ENCODE data around the gene TPCN1.
"Not testable (repeated sequence)": the region's sequence is repeated elsewhere in the genome, so short reads cannot be mapped to it uniquely, and the experiment has no call there.

TPCN1 gene

GRCh38 chr12:113196990-113197389, 24.3 kb upstream of the TPCN1 start:
- no peak for DNase-seq (ENCODE audit: low read depth in 2 of 2)

GRCh38 chr12:113197518-113198077, 23.7 kb upstream of the TPCN1 start:
- no peak for DNase-seq (ENCODE audit: low read depth in 2 of 2)

- DNase-seq (ENCODE audit: low read depth in 2 of 2), result no peak
Measured at GRCh38 chr12:113198296-113198695, 23.0 kb upstream of the TPCN1 start.

GRCh38 chr12:113200021-113200797, 21.1 kb upstream of the TPCN1 start:
- no peak for DNase-seq (ENCODE audit: low read depth in 2 of 2)

DNA sequence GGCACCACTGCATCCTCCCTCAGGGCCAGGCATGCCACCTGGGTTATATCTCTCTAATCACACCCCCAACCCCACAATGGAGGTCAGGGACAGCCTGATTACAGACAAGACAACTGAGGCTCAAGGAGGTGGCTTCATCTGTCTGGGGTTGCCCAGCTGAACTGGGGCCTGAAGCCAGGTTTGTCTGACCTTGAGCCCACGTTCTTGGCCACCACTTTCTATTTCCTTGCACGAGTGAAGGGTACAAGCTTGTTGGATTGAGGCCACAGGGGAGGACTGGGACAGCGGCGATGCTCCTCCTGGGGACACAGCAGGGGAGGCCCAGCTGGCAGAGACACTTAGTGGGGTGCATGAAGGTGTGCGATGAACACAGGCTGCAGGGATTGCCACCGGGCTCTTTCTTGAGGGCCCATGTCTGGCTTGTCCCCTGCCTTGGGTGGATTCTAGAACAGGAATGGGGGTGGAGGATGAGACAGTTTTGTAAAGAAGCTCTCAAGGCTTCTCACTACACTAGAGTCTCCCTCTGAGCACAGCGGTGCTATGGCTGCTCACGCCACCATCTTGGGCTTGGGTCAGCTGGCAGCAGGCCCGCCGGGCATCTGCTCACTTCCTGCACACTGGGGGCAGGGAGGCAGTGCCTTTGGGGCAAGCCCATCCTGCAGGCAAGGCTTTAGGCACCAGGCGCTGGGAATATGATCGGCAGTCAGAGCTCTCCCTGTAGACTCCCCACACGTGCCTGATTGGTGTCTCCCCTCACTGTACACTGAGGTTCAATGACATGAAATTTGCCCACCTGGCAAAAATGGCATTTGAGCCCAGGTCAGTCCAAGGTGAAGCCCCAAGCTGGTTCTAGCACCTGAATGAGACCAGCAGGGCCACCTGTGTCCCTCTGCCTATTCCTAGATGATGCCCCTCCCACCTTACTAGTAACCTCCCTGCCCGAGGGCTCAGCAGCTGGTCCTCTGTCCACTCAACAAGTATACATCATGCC, 19.8 kb upstream of the TPCN1 start:
- DNase-seq (ENCODE audit: low read depth in 2 of 2), result no peak

GRCh38 chr12:113202300-113203075, 18.8 kb upstream of the TPCN1 start:
- DNase-seq (ENCODE audit: low read depth in 2 of 2), result no peak

DNA sequence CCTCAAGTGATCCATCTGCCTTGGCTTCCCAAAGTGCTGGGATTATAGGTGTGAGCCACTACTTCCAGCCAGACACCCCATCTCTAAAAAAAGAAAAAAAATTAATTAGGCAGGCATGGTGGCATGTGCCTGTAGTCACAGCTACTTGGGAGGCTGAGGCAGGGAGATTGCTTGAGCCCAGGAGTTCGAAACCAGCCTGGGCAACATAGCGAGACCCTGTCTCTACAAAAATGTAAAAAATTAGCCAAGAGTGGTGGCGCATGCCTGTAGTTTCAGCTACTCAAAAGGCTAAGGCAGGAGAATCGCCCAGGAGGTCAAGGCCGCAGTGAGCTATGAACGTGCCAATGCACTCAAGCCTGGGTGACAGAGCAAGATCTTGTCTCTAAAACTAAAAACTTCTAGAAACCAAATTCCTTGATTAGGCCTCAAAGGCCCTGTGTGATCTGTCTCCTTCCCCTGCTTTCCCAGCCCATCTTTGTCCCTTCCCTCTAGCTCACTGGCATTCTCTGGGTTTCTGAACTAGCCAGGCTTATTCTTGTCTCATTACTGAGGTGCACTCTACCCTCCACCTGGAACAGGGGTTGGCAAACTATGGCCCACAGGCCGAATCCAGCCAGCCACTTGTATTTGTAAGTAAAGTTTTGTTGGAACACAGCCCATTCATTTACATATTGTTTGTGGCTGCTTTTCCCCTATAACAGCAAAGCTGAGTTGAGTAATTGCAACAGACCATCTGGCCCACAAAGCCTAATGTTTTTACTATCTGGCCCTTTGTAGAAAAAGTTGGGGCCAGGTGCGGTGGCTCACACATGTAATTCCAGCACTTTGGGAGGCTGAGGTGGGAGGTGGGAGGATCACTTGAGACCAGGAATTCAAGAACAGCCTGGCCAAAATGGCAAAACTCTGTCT, 17.2 kb upstream of the TPCN1 start:
- no peak for DNase-seq (ENCODE audit: low read depth in 2 of 2)

DNA sequence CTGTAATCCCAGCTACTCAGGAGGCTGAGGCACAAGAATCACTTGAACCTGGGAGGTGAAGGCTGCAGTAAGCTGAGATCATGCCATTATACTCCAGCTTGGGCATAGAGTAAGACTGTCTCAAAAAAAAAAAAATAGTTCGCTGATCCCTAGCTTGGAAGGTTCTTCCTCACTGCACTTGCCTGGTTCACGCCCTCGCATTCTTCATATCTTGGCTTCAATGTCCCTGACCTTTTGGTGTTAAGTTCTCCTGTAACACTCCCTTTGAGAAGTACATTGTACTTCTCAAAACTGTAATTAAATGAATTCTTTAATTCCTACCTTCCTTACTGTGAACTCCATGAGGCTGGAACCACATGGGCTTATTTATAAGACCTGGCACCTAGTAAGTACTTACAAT, 16.5 kb upstream of the TPCN1 start:
- DNase-seq (ENCODE audit: low read depth in 2 of 2), result no peak

- DNase-seq (ENCODE audit: low read depth in 2 of 2), result not testable (repeated sequence)
Measured at GRCh38 chr12:113206802-113207201, 14.5 kb upstream of the TPCN1 start.

DNA sequence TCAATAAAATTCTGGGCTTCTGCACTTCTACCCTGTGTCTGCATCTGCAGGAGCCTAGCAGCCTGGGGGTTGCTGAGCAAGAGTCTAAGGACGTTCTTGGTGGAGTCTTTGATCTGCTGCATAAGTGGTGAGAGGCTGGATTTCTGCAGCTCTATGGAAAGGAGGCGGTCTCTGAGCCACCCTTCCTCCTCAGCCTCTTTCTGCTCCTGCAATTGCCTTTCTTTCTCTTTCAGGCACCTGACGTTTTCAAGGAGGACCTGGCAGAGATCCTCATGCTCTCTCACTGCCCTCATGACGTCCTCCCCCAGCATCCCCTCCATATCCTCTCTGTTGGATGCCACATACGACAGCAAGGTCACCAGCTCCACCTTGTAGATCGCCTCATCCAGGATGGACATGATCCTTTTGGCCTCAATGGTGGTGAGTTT, 13.6 kb upstream of the TPCN1 start:
- no peak for DNase-seq (ENCODE audit: low read depth in 2 of 2)

GRCh38 chr12:113208041-113208934, 13.0 kb upstream of the TPCN1 start:
- DNase-seq (ENCODE audit: low read depth in 2 of 2), result no peak

DNA sequence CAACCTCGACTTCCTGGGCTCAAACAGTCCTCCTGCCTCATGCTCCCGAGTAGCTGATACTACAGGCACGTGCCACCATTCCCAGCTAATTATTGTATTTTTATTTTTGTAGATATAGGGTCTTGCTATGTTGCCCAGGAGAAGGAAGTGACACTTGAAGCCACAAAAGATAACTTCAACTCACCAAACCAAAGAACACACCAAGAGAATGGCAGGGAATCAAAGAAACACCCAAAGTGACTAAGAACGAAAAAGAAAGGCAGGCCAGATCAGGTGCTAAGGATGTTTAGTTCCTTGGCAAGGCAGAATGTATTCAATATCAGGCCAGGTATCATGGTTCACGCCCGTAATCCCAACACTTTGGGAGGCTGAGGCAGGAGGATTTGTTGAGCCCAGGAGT, 10.1 kb upstream of the TPCN1 start:
- DNase-seq (ENCODE audit: low read depth in 2 of 2), result no peak

- no peak for DNase-seq (ENCODE audit: low read depth in 2 of 2)
Measured at GRCh38 chr12:113214895-113215400, 6.3 kb upstream of the TPCN1 start.

- no peak for DNase-seq (ENCODE audit: low read depth in 2 of 2)
Measured at GRCh38 chr12:113216027-113216426, 5.2 kb upstream of the TPCN1 start.

DNA sequence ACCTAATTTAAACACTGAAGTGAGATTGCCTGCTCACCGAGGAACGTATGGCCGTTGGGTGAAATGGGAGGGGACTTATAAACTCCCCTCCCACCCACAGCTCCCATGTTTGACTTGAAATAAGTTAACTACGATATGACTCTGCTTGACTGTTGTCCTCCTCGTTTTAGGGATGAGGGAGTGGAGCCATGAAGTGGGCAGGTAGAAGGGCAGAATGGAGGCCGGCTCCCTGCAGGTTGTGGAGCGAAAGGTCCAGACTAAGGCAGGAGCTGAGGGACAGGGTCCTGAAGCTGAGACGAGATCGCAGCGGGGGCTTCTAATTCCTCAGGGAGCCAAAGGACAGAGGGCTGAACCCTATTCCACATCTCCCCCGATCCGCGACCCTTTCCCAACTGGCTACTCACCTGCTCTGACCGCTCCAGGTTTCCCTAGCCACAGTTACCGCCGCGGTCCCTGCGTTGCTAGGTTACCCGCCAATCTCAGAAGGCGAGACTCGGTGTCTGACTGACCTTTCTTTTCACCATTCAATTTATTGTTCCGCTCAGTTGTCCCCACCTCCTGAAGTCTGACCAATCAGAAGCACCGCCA, 577 bp upstream of the TPCN1 start:
- no peak for DNase-seq (ENCODE audit: low read depth in 2 of 2)

- no peak for DNase-seq (ENCODE audit: low read depth in 2 of 2)
Measured at GRCh38 chr12:113221997-113222729, 899 bp downstream of the TPCN1 start.

- no peak for DNase-seq (ENCODE audit: low read depth in 2 of 2)
Measured at GRCh38 chr12:113222730-113223531, 1.7 kb downstream of the TPCN1 start.

Data from stimulated activated CD4-positive, alpha-beta T cell treated with anti-CD3 and anti-CD28 coated beads, Interleukin-1b, Interleukin-23, amount 100 ng/mL, for 1 hour (primary cell).